Heart left ventricle (tissue), 13 donors: ENCODE measurements around the gene DDTL.

ENCODE experiments used
- CTCF ChIP-seq, 12 donors: fragments of 200-600 bp; sonication (generic) in 4 of 12; IDR thresholded peaks; one replicate each; pipeline versions ENCODE4 v1.5.0 to v1.8.0; 2018 to 2022; ENCODE audit warnings: antibody characterized with exemption in 12 of 12, mild to moderate bottlenecking in 5 of 12
- POLR2A ChIP-seq, 2 donors: fragments of 450-650 bp; IDR thresholded peaks; one replicate each; pipeline ENCODE4 v1.6.1; 2017; ENCODE audit warnings: antibody characterized with exemption in 2 of 2, mild to moderate bottlenecking in 2 of 2, moderate library complexity in 2 of 2
- donor health status: ischemic (EF 13 %, LVEDD 7.1; RV severe dilation, severe dysfunction).
- donor health status: DM: no; HTN: yes; CAD: no.
- donor health status: DM: no; HTN: no; CAD: no.
- donor health status: ischemic (EF 25% LVEDD 6.9; RV normal size, moderate dysfunction).
- donor health status: ischemic (EF 25% LVEDD 5.7; RV mildly dilated, moderate dysfunction).
- donor health status: ischemic (EF 35%, LVEDD 5.7; RV mildly dilated, moderate dysfunction).
- donor health status: nonischemic (EF 11% LVEDD 7.7; RV severe dilation, severe dysfunction).
- donor health status: DM: yes; HTN: yes; CAD: no.
- donor health status: PGD.
- donor health status: ischemic (EF 29% LVEDD 5.4; RV normal size, mild dysfunction).
- donor health status: nonischemic (EF 23%, LVEDD 6.1; RV moderate dilation, normal function).

- no peak for TF ChIP-seq CTCF (IDR thresholded peaks at IDR 0.05)
- no peak for TF ChIP-seq POLR2A (IDR thresholded peaks at IDR 0.05)
These were observed 34.6 kb downstream of the DDTL start for GRCh38 chr22:24001314-24001713.
